HPDE6-E6E7 (cell line): Measurements from ENCODE around the gene TMPRSS4.

ENCODE experiments used
- DNase-seq: peaks from one replicate; pipeline ENCODE4 v3.0.0; 2011; ENCODE audit warnings: missing footprints; ENCODE audit errors: extremely low spot score

Gene TMPRSS4

GRCh38 chr11:118153976-118154375, 77.1 kb downstream of the TMPRSS4 start:
- DNase-seq = no peak

GRCh38 chr11:118154641-118155040, 77.8 kb downstream of the TMPRSS4 start:
- no peak for DNase-seq

DNA sequence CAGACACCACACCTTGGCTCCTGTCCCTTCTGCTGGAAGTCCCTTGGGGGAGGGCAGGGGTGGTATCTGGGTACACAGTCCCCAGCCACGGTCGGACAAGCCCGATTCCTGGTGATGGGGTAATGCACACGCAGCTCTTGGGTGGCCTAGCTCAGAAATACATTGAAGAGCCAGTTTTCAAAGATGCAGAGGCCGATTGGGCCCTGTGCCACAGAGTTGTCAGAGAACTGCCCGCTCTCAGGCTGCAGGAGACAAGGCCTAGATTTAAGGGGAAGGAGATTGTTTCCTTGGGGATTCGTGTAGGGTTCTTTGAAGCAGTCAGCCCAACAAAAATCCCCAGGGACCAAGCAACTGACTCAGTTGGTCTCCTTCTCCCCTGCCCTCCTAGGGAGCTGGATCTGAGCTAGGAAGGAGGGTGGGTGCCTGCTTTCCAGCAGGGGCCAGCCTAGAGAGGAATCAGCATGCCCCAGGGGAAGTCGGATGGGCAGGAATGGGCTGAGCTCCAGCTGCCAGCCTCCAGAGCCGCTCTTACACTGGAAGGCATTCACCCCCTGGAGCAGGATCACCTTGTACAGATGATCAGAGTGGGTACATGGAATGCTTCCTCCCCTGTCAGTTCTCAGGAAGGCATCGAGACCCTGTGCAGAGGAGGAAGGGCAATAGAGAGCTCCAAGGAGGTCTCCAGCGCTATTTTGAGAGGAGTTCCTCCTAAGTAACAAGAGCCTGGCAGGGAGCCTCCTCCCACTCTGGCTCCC, 79.1 kb downstream of the TMPRSS4 start:
- no peak for DNase-seq

- DNase-seq = no peak
Observed at GRCh38 chr11:118156531-118157185, 79.8 kb downstream of the TMPRSS4 start.

DNA sequence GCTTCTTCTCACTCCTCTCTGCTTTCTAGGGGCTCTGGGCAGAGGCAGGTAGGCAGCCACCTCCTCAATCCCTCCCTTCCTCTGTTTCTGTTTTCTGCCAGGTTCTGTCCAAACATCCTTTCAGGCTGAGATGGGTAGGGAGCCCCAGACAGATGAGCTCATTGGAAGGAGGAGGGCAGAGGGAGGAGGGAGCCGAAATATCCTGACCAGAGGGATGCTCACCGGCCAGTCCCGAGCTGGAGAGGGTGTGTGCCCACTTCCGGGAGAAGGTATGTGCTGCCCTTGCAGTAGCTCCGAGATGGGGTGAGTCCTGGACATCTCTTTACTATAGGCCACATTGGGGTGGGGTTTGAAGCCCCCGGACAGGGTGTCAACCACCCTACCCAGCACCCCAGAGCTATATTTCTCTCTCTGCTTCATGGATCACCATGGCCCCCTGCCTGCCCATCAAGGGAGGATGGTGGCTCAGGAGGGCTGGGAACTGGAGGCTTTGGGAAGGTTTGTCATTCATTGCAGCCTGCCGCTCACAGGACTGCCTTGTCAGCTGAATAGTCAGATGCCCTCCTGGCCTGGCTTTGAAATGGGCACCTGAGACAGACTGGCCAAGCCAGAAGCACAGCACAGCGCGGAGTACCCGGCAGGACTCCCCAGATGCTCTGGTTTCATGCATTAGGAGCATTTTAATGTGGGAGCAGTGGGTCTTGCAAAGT, 80.5 kb downstream of the TMPRSS4 start:
- DNase-seq = no peak

DNA sequence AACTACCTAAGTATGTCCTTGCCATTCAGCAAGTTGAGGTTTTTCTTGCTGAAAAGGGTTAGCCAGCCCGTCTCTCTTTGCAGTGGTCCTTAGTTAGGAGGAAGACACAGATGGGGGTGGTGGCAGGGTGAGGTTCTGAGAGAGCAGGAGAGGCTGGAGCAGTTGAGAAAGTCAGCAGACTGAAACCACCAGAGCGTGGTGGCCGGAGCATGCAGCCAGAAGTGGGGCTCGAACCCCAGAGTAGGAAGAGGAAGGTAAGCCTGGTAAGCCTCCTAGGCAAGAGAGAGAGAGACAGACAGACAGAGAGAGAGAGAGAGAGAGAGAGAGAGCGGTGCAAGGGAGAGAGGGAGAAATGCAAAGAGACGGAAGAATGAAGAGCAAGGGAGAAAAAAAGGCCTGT, 84.9 kb downstream of the TMPRSS4 start:
- DNase-seq = no peak

DNA sequence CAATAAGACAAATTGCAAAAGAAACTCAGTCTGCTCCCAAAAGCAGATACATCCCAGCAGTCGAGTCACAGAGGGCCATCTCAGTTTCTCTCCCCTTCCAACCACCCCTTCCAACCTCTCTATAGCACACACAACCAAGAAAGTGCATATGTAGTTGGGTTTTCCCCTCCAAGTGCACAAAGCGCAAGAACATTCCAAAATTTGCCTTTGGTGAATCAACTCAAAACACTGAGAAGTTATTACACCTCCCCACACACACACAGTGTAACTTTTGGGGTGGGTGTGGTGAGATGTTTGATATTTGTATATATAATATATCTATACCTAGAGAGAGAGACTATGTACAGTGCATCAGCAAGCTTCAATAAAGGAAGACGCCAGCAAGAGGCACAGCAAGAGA, 86.0 kb downstream of the TMPRSS4 start:
- no peak for DNase-seq

DNA sequence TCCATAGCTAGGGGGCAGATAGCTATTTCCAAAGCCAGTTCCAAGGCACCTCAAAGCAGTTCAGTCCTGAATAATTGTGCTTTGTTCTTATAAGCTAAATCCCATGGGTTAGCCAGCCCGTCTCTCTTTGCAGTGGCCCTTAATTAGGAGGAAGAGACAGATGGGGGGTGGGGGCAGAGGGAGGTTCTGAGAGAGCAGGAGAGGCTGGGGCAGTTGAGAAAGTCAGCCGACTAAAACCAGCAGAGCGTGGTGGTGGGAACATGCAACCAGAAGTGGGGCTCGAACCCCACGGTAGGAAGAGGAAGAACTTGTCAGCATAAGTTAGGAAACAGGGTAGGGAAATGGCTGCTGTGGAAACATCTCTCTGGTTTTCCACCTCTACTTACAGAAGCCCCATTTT, 86.6 kb downstream of the TMPRSS4 start:
- no peak for DNase-seq

DNA sequence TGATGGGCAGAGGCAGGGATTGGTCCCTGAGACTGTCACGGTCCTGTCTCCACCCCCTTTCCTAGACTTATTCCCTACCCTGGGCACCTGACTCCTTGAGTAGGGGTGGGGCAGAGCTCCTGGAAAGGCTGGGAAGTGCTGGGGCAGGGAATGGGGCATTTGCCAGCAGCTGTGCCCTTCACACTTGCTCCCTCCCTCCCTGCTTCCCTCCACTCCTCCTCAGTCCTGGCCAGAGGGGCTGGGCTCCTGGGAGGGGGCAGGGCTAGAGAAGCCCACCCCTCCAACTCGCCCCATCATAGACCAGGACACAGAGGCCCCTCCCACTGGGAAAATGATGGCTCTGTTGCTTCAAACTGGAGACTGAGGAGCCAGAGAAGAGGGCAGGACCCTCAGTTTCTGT, 88.0 kb downstream of the TMPRSS4 start:
- DNase-seq = no peak

GRCh38 chr11:118166641-118167040, 89.8 kb downstream of the TMPRSS4 start:
- DNase-seq = no peak

DNA sequence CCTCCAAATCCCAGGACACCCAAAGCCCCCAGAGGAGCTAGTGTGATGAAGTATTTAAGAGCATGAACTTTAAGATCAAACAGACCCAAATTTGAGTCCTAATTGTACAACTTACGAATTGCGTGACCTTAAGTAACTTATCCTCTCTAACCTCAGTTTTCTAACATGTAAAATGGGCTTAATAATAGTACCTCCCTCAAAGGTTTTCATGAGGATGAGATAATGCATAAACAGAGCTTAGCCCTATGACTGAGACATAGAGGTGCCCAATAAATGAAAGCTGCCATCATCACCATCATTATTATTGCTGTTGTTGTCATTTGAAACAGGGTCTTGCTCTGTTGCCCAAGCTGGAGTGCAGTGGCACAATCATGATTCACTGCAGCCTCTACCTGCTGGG, 90.4 kb downstream of the TMPRSS4 start:
- no peak for DNase-seq

GRCh38 chr11:118167906-118168305, 91.0 kb downstream of the TMPRSS4 start:
- no peak for DNase-seq

- DNase-seq = no peak
Observed at GRCh38 chr11:118168316-118168715, 91.4 kb downstream of the TMPRSS4 start.

- DNase-seq = no peak
Observed at GRCh38 chr11:118168751-118169150, 91.9 kb downstream of the TMPRSS4 start.

GRCh38 chr11:118169300-118170140, 92.6 kb downstream of the TMPRSS4 start:
- DNase-seq = no peak

GRCh38 chr11:118170231-118170630, 93.4 kb downstream of the TMPRSS4 start:
- no peak for DNase-seq

DNA sequence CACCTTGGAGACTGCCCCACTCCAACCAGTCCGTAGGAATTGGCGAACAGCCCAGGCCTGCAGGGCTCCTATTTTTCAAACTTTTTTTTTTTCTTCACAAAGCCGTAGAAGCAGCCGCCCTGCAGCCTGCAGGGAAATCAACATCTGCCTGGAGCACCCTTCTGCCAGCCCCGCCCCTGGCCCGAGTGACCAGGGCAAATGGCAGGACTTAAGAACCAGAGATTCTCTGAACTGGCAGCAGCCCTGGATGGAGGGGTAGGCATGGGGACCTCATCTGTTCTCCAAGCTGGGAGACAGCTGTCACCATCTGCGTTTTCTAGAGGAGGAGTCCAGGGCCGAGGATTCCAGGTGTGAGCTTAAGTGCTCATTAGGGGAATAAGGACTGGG, 94.0 kb downstream of the TMPRSS4 start:
- DNase-seq = no peak
